ENCODE results near the gene LRP2.

GRCh38 chr2:169259402-169259801 lies 102.9 kb downstream of the LRP2 start:
- TF ChIP-seq POLR2A (IDR thresholded peaks at IDR 0.05): no peak
- TF ChIP-seq CTCF (IDR thresholded peaks at IDR 0.05): no peak

Measured in uterus (tissue), 2 donors.